Measurements from ENCODE around the gene ABCA9.
"Not testable (repeated sequence)": the region's sequence is repeated elsewhere in the genome, so short reads cannot be mapped to it uniquely, and the experiment has no call there.

Gene ABCA9

GRCh38 chr17:69071233-69071586 is 10.5 kb upstream of the ABCA9 start:
- H3K27me3 Mint-ChIP-seq, ATAC-seq, H3K4me3 Mint-ChIP-seq, DNase-seq: not testable (repeated sequence)
- Mint-ChIP-seq H3K4me1 (peaks cover 18% of the 10 kb centered on the region), H3K27ac (peak overlapping the region in 1 of 2 donors; percentile 4), H3K9me3 (peaks cover 10 to 27% of the 10 kb centered on the region in 2 donors)

GRCh38 chr17:69070378-69071232 is 9.9 kb upstream of the ABCA9 start:
- ATAC-seq, H3K27me3 Mint-ChIP-seq, H3K4me3 Mint-ChIP-seq, DNase-seq: not testable (repeated sequence)
- Mint-ChIP-seq H3K27ac (peak overlapping the region in 1 of 2 donors; percentile 74), H3K4me1 (peaks cover 21% of the 10 kb centered on the region), H3K9me3 (peaks cover 10 to 33% of the 10 kb centered on the region in 2 donors)

GRCh38 chr17:69069226-69069750 is 8.6 kb upstream of the ABCA9 start:
- DNase-seq: no peak
- no peak overlapping the region for H3K27ac Mint-ChIP-seq
- ATAC-seq: no peak
- H3K9me3 Mint-ChIP-seq: peaks cover 10 to 28% of the 10 kb centered on the region in 2 donors
- H3K4me3 Mint-ChIP-seq: no peak overlapping the region
- H3K27me3 Mint-ChIP-seq: peaks cover 10% of the 10 kb centered on the region
- peaks cover 27% of the 10 kb centered on the region for H3K4me1 Mint-ChIP-seq

GRCh38 chr17:69067274-69068047 is 6.7 kb upstream of the ABCA9 start:
- Mint-ChIP-seq H3K27me3 (peaks cover 10% of the 10 kb centered on the region), H3K4me3 (no peak overlapping the region), H3K9me3 (peaks cover 0 to 16% of the 10 kb centered on the region in 2 donors), H3K27ac (peak overlapping the region in 1 of 2 donors; percentile 27), H3K4me1 (peaks cover 27% of the 10 kb centered on the region)
- DNase-seq: no peak
- no peak for ATAC-seq

- no peak overlapping the region for H3K27ac Mint-ChIP-seq
- H3K27me3 Mint-ChIP-seq: peaks cover 10% of the 10 kb centered on the region
- peaks cover 25% of the 10 kb centered on the region for H3K4me1 Mint-ChIP-seq
- peaks cover 0 to 10% of the 10 kb centered on the region in 2 donors for H3K9me3 Mint-ChIP-seq
- peak overlapping the region in 1 of 2 donors; percentile 24 for H3K4me3 Mint-ChIP-seq
- ATAC-seq (no peak), DNase-seq (no peak)
Measured at GRCh38 chr17:69066482-69066881, 5.8 kb upstream of the ABCA9 start.

- DNase-seq: no peak
- peaks cover 0 to 8% of the 10 kb centered on the region in 2 donors for H3K9me3 Mint-ChIP-seq
- no peak overlapping the region for H3K27ac Mint-ChIP-seq
- peaks cover 10% of the 10 kb centered on the region for H3K27me3 Mint-ChIP-seq
- H3K4me3 Mint-ChIP-seq: no peak overlapping the region
- no peak for ATAC-seq
- H3K4me1 Mint-ChIP-seq: peaks cover 14% of the 10 kb centered on the region
Measured at GRCh38 chr17:69065113-69065512, 4.4 kb upstream of the ABCA9 start.

GRCh38 chr17:69064476-69064875 is 3.7 kb upstream of the ABCA9 start:
- H3K4me3 Mint-ChIP-seq: no peak overlapping the region
- ATAC-seq: no peak

GRCh38 chr17:69064001-69064400 is 3.3 kb upstream of the ABCA9 start:
- Mint-ChIP-seq H3K27me3 (peaks cover 16% of the 10 kb centered on the region), H3K9me3 (peaks cover 0 to 12% of the 10 kb centered on the region in 2 donors), H3K27ac (no peak overlapping the region), H3K4me3 (no peak overlapping the region), H3K4me1 (peaks cover 14% of the 10 kb centered on the region)
- DNase-seq: no peak
- ATAC-seq: no peak

More at GRCh38 chr17:69064476-69064875, 3.7 kb upstream of the ABCA9 start:
- Mint-ChIP-seq H3K27ac (no peak overlapping the region), H3K27me3 (peaks cover 11% of the 10 kb centered on the region), H3K9me3 (peaks cover 0 to 8% of the 10 kb centered on the region in 2 donors), H3K4me1 (peaks cover 14% of the 10 kb centered on the region)
- DNase-seq: no peak

GRCh38 chr17:69062860-69063581 is 2.3 kb upstream of the ABCA9 start:
- H3K9me3 Mint-ChIP-seq: peaks cover 0 to 15% of the 10 kb centered on the region in 2 donors
- peaks cover 19% of the 10 kb centered on the region for H3K27me3 Mint-ChIP-seq
- H3K4me3 Mint-ChIP-seq: no peak overlapping the region
- no peak for DNase-seq
- H3K27ac Mint-ChIP-seq: no peak overlapping the region
- no peak for ATAC-seq
- peaks cover 14% of the 10 kb centered on the region for H3K4me1 Mint-ChIP-seq

GRCh38 chr17:69061721-69062556 is 1.2 kb upstream of the ABCA9 start:
- H3K9me3 Mint-ChIP-seq: peaks cover 0 to 15% of the 10 kb centered on the region in 2 donors
- no peak for ATAC-seq

GRCh38 chr17:69059458-69060175 is 1.1 kb downstream of the ABCA9 start:
- Mint-ChIP-seq H3K4me3 (no peak overlapping the region), H3K27me3 (peaks cover 9% of the 10 kb centered on the region), H3K9me3 (peaks cover 6 to 20% of the 10 kb centered on the region in 2 donors), H3K27ac (no peak overlapping the region), H3K4me1 (no peaks in the 10 kb centered on the region)
- ATAC-seq (no peak), DNase-seq (no peak)

More at GRCh38 chr17:69061721-69062556, 1.2 kb upstream of the ABCA9 start:
- no peak for DNase-seq
- no peak overlapping the region for H3K4me3 Mint-ChIP-seq
- H3K4me1 Mint-ChIP-seq: peaks cover 14% of the 10 kb centered on the region
- H3K27me3 Mint-ChIP-seq: peaks cover 19% of the 10 kb centered on the region
- no peak overlapping the region for H3K27ac Mint-ChIP-seq

- ATAC-seq: no peak
- H3K4me1 Mint-ChIP-seq: no peaks in the 10 kb centered on the region
- no peak for DNase-seq
- H3K9me3 Mint-ChIP-seq: peaks cover 13 to 29% of the 10 kb centered on the region in 2 donors
- peaks cover 9% of the 10 kb centered on the region for H3K27me3 Mint-ChIP-seq
- no peak overlapping the region for H3K27ac Mint-ChIP-seq
- no peak overlapping the region for H3K4me3 Mint-ChIP-seq
Measured at GRCh38 chr17:69058165-69058564, 2.6 kb downstream of the ABCA9 start.

- H3K4me1 Mint-ChIP-seq: no peaks in the 10 kb centered on the region
- peaks cover 9% of the 10 kb centered on the region for H3K27me3 Mint-ChIP-seq
- no peak overlapping the region for H3K27ac Mint-ChIP-seq
- H3K4me3 Mint-ChIP-seq: no peak overlapping the region
- H3K9me3 Mint-ChIP-seq: peaks cover 14 to 29% of the 10 kb centered on the region in 2 donors
- DNase-seq: no peak
- no peak for ATAC-seq
Measured at GRCh38 chr17:69057280-69057679, 3.4 kb downstream of the ABCA9 start.
